ENCODE data around the gene UBP1.
"Not testable (repeated sequence)": the region's sequence is repeated elsewhere in the genome, so short reads cannot be mapped to it uniquely, and the experiment has no call there.

UBP1 gene

GRCh38 chr3:33426630-33427317, 13.4 kb downstream of the UBP1 start:
- Mint-ChIP-seq H3K27me3 (no peaks in the 10 kb centered on the region), H3K9me3 (no peaks in the 10 kb centered on the region), H3K27ac (peak overlapping the region in 1 of 2 donors; percentile 86), H3K36me3 (ENCODE audit: insufficient read depth) (peaks cover 46% of the 10 kb centered on the region), H3K4me3 (no peak overlapping the region), H3K4me1 (ENCODE audit: low read depth in 2 of 2) (peaks cover 38 to 59% of the 10 kb centered on the region in 2 donors)
- DNase-seq (no peak), ATAC-seq (replicated peaks) (no peak)

DNA sequence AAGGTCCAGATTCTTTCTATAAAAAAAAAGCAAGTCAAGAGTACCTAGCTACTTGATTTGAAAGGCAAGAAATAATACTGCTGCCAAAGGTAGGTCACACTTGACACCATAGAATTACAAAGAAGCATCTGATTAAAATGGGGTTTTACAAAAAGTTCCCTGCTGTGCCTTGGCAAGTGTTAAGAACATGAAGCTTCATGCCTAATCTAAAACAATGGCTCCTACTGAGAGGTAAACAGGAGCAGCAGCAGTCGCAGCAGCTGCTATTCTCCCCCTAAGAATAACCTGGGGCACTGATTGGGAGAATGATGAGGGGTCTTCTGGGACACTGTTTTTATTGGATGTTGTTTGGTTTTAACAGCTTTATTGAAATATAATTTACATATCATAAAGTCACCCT, 14.1 kb downstream of the UBP1 start:
- Mint-ChIP-seq H3K9me3 (no peaks in the 10 kb centered on the region), H3K27ac (peak overlapping the region in 1 of 2 donors; percentile 86), H3K4me1 (ENCODE audit: low read depth in 2 of 2) (peaks cover 32 to 52% of the 10 kb centered on the region in 2 donors), H3K4me3 (no peak overlapping the region), H3K36me3 (ENCODE audit: insufficient read depth) (peaks cover 49% of the 10 kb centered on the region), H3K27me3 (no peaks in the 10 kb centered on the region)
- ATAC-seq (replicated peaks) (no peak), DNase-seq (no peak)

DNA sequence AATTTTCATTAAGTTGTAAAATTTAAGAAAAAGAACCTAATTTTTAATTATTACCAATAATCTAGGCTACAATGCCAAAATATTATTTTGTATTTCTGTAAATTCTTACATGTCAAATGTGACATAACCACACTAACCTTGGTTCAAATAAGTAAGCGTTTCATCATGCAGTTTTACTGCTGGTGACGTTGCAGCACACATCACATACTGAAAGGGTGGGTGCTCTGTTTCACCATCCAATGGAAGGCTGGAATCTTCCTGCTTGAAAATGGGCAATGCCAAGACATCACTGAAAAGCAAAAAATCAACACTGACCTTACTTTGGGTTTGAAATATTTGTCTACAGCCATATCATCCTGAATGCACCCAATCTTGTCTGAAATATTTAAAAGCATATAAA, 14.8 kb downstream of the UBP1 start:
- Mint-ChIP-seq H3K27ac (peak overlapping the region in 1 of 2 donors; percentile 38), H3K36me3 (ENCODE audit: insufficient read depth) (peaks cover 55% of the 10 kb centered on the region), H3K4me1 (ENCODE audit: low read depth in 2 of 2) (peaks cover 27 to 50% of the 10 kb centered on the region in 2 donors), H3K4me3 (no peak overlapping the region), H3K9me3 (no peaks in the 10 kb centered on the region), H3K27me3 (no peaks in the 10 kb centered on the region)
- ATAC-seq (replicated peaks) (no peak), DNase-seq (no peak)

GRCh38 chr3:33424606-33425452, 15.4 kb downstream of the UBP1 start:
- no peak for DNase-seq
- Mint-ChIP-seq H3K27me3 (no peaks in the 10 kb centered on the region), H3K36me3 (ENCODE audit: insufficient read depth) (peaks cover 61% of the 10 kb centered on the region), H3K9me3 (no peaks in the 10 kb centered on the region), H3K4me3 (no peak overlapping the region), H3K4me1 (ENCODE audit: low read depth in 2 of 2) (peaks cover 20 to 44% of the 10 kb centered on the region in 2 donors), H3K27ac (peak overlapping the region in 1 of 2 donors; percentile 38)
- no peak for ATAC-seq (replicated peaks)

- peaks cover 8 to 17% of the 10 kb centered on the region in 2 donors for H3K4me1 Mint-ChIP-seq (ENCODE audit: low read depth in 2 of 2)
- DNase-seq (no peak), ATAC-seq (replicated peaks) (no peak)
- H3K27ac Mint-ChIP-seq = peak overlapping the region; percentile 10 to 21
- H3K4me3 Mint-ChIP-seq = no peak overlapping the region
- H3K9me3 Mint-ChIP-seq = no peaks in the 10 kb centered on the region
- no peaks in the 10 kb centered on the region for H3K27me3 Mint-ChIP-seq
- peaks cover 70% of the 10 kb centered on the region for H3K36me3 Mint-ChIP-seq (ENCODE audit: insufficient read depth)
These were observed 19.2 kb downstream of the UBP1 start for GRCh38 chr3:33420966-33421365.

- Mint-ChIP-seq H3K4me3 (no peak overlapping the region), H3K9me3 (no peaks in the 10 kb centered on the region), H3K27ac (peak overlapping the region; percentile 12 to 72), H3K36me3 (ENCODE audit: insufficient read depth) (peaks cover 71% of the 10 kb centered on the region), H3K27me3 (no peaks in the 10 kb centered on the region), H3K4me1 (ENCODE audit: low read depth in 2 of 2) (peaks cover 12 to 13% of the 10 kb centered on the region in 2 donors)
- DNase-seq (no peak), ATAC-seq (replicated peaks) (no peak)
These were observed 20.3 kb downstream of the UBP1 start for GRCh38 chr3:33419948-33420347.

DNA sequence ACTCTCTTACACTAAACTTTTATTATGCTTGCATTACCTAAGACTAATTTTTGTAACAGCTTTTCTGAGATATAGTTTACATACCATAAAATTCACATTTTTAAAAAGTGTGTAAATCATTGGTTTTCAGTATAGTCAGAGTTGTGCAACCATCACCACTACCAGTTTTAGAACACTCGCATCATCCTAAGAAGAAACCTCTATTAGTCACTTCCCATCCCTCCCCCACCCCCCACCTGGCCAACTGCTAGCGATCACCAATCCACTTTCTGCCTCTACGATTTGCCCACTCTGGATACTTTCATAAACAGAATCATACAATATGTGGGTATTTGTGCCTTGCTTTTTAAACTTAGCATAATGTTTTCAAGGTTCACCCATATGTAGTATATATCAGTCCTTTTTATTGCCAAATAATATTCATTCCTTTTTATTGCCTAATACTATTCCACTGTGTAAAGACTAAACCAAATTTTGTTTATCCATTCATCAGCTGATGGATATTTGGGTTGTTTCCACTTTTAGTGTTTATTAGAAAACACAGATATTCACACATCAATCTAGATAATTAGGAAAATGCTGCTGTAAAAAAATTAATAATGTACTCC, 23.0 kb downstream of the UBP1 start:
- DNase-seq (no peak), ATAC-seq (replicated peaks) (no peak)
- H3K27me3 Mint-ChIP-seq = no peaks in the 10 kb centered on the region
- H3K27ac Mint-ChIP-seq = peak overlapping the region; percentile 29 to 75
- H3K9me3 Mint-ChIP-seq = no peaks in the 10 kb centered on the region
- H3K36me3 Mint-ChIP-seq (ENCODE audit: insufficient read depth) = peaks cover 62% of the 10 kb centered on the region
- peaks cover 16 to 18% of the 10 kb centered on the region in 2 donors for H3K4me1 Mint-ChIP-seq (ENCODE audit: low read depth in 2 of 2)
- H3K4me3 Mint-ChIP-seq = no peak overlapping the region

- H3K27me3 Mint-ChIP-seq; H3K4me3 Mint-ChIP-seq; H3K4me1 Mint-ChIP-seq (ENCODE audit: low read depth in 2 of 2); H3K9me3 Mint-ChIP-seq; DNase-seq; ATAC-seq (replicated peaks): not testable (repeated sequence)
- peaks cover 79% of the 10 kb centered on the region for H3K36me3 Mint-ChIP-seq (ENCODE audit: insufficient read depth)
- peak overlapping the region in 1 of 2 donors; percentile 75 for H3K27ac Mint-ChIP-seq
These were observed 29.4 kb downstream of the UBP1 start for GRCh38 chr3:33410816-33411215.

- Mint-ChIP-seq H3K4me1 (ENCODE audit: low read depth in 2 of 2) (peaks cover 0 to 8% of the 10 kb centered on the region in 2 donors), H3K9me3 (no peaks in the 10 kb centered on the region), H3K4me3 (no peak overlapping the region), H3K27me3 (no peaks in the 10 kb centered on the region), H3K27ac (peak overlapping the region; percentile 8 to 74), H3K36me3 (ENCODE audit: insufficient read depth) (peaks cover 78% of the 10 kb centered on the region)
- no peak for DNase-seq
- no peak for ATAC-seq (replicated peaks)
These were observed 36.4 kb downstream of the UBP1 start for GRCh38 chr3:33403756-33404155.

GRCh38 chr3:33402936-33403335, 37.3 kb downstream of the UBP1 start:
- Mint-ChIP-seq H3K27ac (peak overlapping the region; percentile 8 to 74), H3K4me3 (no peak overlapping the region), H3K4me1 (ENCODE audit: low read depth in 2 of 2) (peaks cover 0 to 8% of the 10 kb centered on the region in 2 donors), H3K9me3 (no peaks in the 10 kb centered on the region), H3K36me3 (ENCODE audit: insufficient read depth) (peaks cover 77% of the 10 kb centered on the region), H3K27me3 (no peaks in the 10 kb centered on the region)
- ATAC-seq (replicated peaks) (no peak), DNase-seq (no peak)

DNA sequence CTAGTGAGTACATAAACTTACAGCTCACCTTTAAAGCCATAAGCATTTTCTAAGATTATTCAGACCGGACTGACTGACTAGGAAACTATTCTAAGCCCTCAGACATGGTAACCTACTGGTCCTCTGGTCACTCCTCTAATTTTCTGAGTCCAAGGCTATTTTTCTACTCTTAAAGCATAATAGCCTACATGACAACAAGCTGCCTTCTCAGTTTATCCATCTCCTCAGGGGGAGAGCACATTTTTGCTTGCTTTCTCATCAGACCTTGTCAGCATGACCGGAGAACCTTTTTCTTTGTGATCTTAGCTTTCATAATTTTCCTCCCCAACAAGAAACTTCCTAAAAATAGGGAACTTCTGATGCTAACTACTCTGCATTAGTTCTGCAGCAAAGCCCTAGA, 38.4 kb downstream of the UBP1 start:
- H3K4me1 Mint-ChIP-seq (ENCODE audit: low read depth in 2 of 2) = peaks cover 0 to 8% of the 10 kb centered on the region in 2 donors
- ATAC-seq (replicated peaks) (no peak), DNase-seq (no peak)
- no peak overlapping the region for H3K4me3 Mint-ChIP-seq
- no peaks in the 10 kb centered on the region for H3K9me3 Mint-ChIP-seq
- no peak overlapping the region for H3K27ac Mint-ChIP-seq
- no peaks in the 10 kb centered on the region for H3K27me3 Mint-ChIP-seq
- H3K36me3 Mint-ChIP-seq (ENCODE audit: insufficient read depth) = peaks cover 80% of the 10 kb centered on the region

- H3K4me3 Mint-ChIP-seq = no peak overlapping the region
- peaks cover 0 to 6% of the 10 kb centered on the region in 2 donors for H3K4me1 Mint-ChIP-seq (ENCODE audit: low read depth in 2 of 2)
- H3K36me3 Mint-ChIP-seq (ENCODE audit: insufficient read depth) = peaks cover 86% of the 10 kb centered on the region
- no peak for ATAC-seq (replicated peaks)
- no peaks in the 10 kb centered on the region for H3K9me3 Mint-ChIP-seq
- no peaks in the 10 kb centered on the region for H3K27me3 Mint-ChIP-seq
- no peak for DNase-seq
- no peak overlapping the region for H3K27ac Mint-ChIP-seq
These were observed 41.8 kb downstream of the UBP1 start for GRCh38 chr3:33398410-33398809.

GRCh38 chr3:33395900-33396299, 44.3 kb downstream of the UBP1 start:
- Mint-ChIP-seq H3K9me3 (no peaks in the 10 kb centered on the region), H3K27me3 (no peaks in the 10 kb centered on the region), H3K4me3 (no peak overlapping the region), H3K4me1 (ENCODE audit: low read depth in 2 of 2) (peaks cover 0 to 8% of the 10 kb centered on the region in 2 donors), H3K36me3 (ENCODE audit: insufficient read depth) (peaks cover 80% of the 10 kb centered on the region), H3K27ac (no peak overlapping the region)
- ATAC-seq (replicated peaks) (no peak), DNase-seq (no peak)
